ENCODE data around the gene MBD6.

DNA sequence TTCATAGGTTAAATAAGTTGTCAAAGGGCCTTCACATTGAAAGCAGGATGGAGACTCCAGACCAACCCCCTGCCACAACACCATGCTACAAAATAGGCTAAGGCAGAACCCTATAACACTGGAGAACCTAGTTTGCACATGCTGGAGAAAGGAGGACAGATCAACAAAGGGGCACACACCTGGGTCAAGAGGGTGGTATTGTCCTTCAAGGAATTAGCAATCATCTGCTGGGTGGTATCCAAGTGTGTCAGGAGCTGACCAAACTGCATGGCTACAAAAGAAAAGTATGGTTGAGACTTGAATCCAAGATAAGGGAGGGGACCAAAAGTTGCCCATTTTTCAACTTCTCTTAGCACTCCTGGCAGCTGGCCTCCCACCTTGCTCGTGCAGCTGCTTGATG lies 9.2 kb downstream of the MBD6 start:
- TF ChIP-seq, protein P1, sequence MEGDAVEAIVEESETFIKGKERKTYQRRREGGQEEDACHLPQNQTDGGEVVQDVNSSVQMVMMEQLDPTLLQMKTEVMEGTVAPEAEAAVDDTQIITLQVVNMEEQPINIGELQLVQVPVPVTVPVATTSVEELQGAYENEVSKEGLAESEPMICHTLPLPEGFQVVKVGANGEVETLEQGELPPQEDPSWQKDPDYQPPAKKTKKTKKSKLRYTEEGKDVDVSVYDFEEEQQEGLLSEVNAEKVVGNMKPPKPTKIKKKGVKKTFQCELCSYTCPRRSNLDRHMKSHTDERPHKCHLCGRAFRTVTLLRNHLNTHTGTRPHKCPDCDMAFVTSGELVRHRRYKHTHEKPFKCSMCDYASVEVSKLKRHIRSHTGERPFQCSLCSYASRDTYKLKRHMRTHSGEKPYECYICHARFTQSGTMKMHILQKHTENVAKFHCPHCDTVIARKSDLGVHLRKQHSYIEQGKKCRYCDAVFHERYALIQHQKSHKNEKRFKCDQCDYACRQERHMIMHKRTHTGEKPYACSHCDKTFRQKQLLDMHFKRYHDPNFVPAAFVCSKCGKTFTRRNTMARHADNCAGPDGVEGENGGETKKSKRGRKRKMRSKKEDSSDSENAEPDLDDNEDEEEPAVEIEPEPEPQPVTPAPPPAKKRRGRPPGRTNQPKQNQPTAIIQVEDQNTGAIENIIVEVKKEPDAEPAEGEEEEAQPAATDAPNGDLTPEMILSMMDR (conservative IDR thresholded peaks at IDR 0.05; ENCODE audit: low read length) = no peak
- no peak for TF ChIP-seq EZH2phosphoT487 (IDR thresholded peaks at IDR 0.05; ENCODE audit: borderline replicate concordance, low read depth, low read length)

Data from OCI-LY7 (cell line).